ENCODE data around the gene COG7. TPM values are rescaled to one million over a fixed set of nuclear protein-coding genes. Genes with fewer than 3 reads are reported as not detected.

Gene COG7
- polyA plus RNA-seq, 1 of the 3 experiments (the other 2 are of a cell fraction) = 33.0 TPM

DNA sequence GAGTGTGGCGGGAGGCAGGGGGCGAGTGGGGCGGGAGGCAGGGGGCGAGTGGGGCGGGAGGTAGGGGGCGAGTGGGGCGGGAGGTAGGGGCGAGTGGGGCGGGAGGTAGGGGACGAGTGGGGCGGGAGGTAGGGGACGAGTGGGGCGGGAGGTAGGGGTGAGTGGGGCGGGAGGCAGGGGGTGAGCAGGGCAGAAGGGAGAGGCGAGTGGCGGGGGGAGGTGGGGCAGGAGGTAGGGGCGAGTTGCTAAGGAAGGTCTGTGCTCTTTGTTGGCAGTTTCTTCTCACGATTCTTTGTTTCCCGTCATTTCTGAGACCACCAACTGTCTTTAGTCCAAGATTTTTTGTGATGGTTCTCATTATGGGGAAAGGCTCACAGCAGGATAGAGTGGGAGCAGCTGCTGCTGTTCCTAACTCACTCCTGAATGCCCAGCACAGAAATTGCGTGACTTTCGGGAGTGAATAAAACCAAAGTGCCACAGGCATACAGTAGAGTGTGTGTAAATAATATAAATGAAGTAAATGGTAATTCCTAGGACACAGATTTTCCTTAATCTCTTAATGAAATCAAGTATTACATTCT is 44.7 kb downstream of the COG7 start (continued):
- no peak for TF ChIP-seq RAD21 (IDR thresholded peaks at IDR 0.05; ENCODE audit: low read length)
- no peak for TF ChIP-seq MEF2A (IDR thresholded peaks at IDR 0.05; ENCODE audit: borderline replicate concordance, low read depth)
- no peak for TF ChIP-seq YY1 (IDR thresholded peaks at IDR 0.05; ENCODE audit: low read depth)
- TF ChIP-seq EP300 (IDR thresholded peaks at IDR 0.05; ENCODE audit: borderline replicate concordance in 1 of 2, low read depth in 1 of 2, low read length in 1 of 2) = no peak
- no peak for TF ChIP-seq CTCF (IDR thresholded peaks at IDR 0.05)
- no peak for TF ChIP-seq JUND (IDR thresholded peaks at IDR 0.05)

- WGBS (ENCODE audit: low lambda C conversion rate) = 98% methylated on average over 8 of the region's 9 CpGs
- no peaks in the 10 kb centered on the region for H3K9me3 ChIP-seq
- no peak overlapping the region for H2AFZ ChIP-seq (ENCODE audit: low read depth)
- no peaks in the 10 kb centered on the region for H3K79me2 ChIP-seq (ENCODE audit: insufficient read depth)
- no peaks in the 10 kb centered on the region for H3K9me2 ChIP-seq
- no peak for DNase-seq
- ChIA-PET POLR2A (no interaction called here), CTCF (interaction anchor here (1.0 to 2.7 kb wide), 3 partner anchors 26 to 225 kb away, joined by 4 to 12 read pairs (median 8); partner anchors contain the start of gene SCNN1G)
- no peaks in the 10 kb centered on the region for H3K27me3 ChIP-seq (ENCODE audit: insufficient read depth)
- H3F3A ChIP-seq (replicated peaks; ENCODE audit: insufficient read depth) = no peaks in the 10 kb centered on the region
- no peak overlapping the region for H3K4me3 ChIP-seq (ENCODE audit: low read depth in 2 of 2, low read length in 1 of 2)
- peaks cover 44 to 55% of the 10 kb centered on the region in 2 experiments for H3K36me3 ChIP-seq (replicated peaks in 1 of 2; ENCODE audit: control insufficient read depth in 1 of 2, insufficient read depth in 2 of 2, low read length in 1 of 2)
- H3K4me2 ChIP-seq = no peak overlapping the region
- peaks cover 0 to 4% of the 10 kb centered on the region in 2 experiments; a peak in 1 of 4 replicates for H3K4me1 ChIP-seq (ENCODE audit: control insufficient read depth in 1 of 2, insufficient read depth in 2 of 2, low read depth in 1 of 2, low read length in 1 of 2)
- no peak overlapping the region for H3K27ac ChIP-seq (ENCODE audit: low read depth in 2 of 2, low read length in 1 of 2)
- H3K9ac ChIP-seq = no peak overlapping the region
- H4K20me1 ChIP-seq (ENCODE audit: insufficient read depth) = no peaks in the 10 kb centered on the region
- TF ChIP-seq RXRA (IDR thresholded peaks at IDR 0.05; ENCODE audit: borderline replicate concordance, low read depth) (no peak), TAF1 (IDR thresholded peaks at IDR 0.05; ENCODE audit: borderline replicate concordance, low read depth, low read length) (no peak), REST (IDR thresholded peaks at IDR 0.05; ENCODE audit: low read depth, low read length) (no peak), RCOR1 (IDR thresholded peaks at IDR 0.05; ENCODE audit: low read length) (no peak), TCF12 (IDR thresholded peaks at IDR 0.05) (no peak), JUND (IDR thresholded peaks at IDR 0.05) (no peak), CTCF (IDR thresholded peaks at IDR 0.05) (no peak), GABPA (IDR thresholded peaks at IDR 0.05; ENCODE audit: low read depth) (no peak), MAX (IDR thresholded peaks at IDR 0.05; ENCODE audit: low read depth) (no peak), GATA2 (CRISPR knock-in tag; IDR thresholded peaks at IDR 0.05) (no peak), SMC3 (IDR thresholded peaks at IDR 0.05; ENCODE audit: low read depth, low read length) (no peak), CHD2 (IDR thresholded peaks at IDR 0.05; ENCODE audit: low read length, partially characterized antibody) (no peak), FOXJ3 (CRISPR knock-in tag; IDR thresholded peaks at IDR 0.05) (no peak), RFX5 (IDR thresholded peaks at IDR 0.05; ENCODE audit: low read length) (no peak), NRF1 (IDR thresholded peaks at IDR 0.05; ENCODE audit: low read depth, low read length) (no peak)
- TF ChIP-seq, protein P1, sequence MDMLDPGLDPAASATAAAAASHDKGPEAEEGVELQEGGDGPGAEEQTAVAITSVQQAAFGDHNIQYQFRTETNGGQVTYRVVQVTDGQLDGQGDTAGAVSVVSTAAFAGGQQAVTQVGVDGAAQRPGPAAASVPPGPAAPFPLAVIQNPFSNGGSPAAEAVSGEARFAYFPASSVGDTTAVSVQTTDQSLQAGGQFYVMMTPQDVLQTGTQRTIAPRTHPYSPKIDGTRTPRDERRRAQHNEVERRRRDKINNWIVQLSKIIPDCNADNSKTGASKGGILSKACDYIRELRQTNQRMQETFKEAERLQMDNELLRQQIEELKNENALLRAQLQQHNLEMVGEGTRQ (IDR thresholded peaks at IDR 0.05; ENCODE audit: borderline replicate concordance, low read depth, low read length) = no peak
- TF ChIP-seq, protein P2, sequence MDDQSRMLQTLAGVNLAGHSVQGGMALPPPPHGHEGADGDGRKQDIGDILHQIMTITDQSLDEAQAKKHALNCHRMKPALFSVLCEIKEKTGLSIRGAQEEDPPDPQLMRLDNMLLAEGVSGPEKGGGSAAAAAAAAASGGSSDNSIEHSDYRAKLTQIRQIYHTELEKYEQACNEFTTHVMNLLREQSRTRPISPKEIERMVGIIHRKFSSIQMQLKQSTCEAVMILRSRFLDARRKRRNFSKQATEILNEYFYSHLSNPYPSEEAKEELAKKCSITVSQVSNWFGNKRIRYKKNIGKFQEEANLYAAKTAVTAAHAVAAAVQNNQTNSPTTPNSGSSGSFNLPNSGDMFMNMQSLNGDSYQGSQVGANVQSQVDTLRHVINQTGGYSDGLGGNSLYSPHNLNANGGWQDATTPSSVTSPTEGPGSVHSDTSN (IDR thresholded peaks at IDR 0.05) = no peak
Observed at GRCh38 chr16:23407436-23408127, 45.4 kb downstream of the COG7 start.
